CD4-positive, alpha-beta T cell treated with Interleukin-15 for 4 hours (primary cell): ENCODE data around the gene NSG2.

Source experiments
- DNase-seq: peaks from one replicate; pipeline ENCODE4 v3.0.0-alpha.2; 2020; ENCODE audit warnings: low spot score

The NSG2 gene

DNA sequence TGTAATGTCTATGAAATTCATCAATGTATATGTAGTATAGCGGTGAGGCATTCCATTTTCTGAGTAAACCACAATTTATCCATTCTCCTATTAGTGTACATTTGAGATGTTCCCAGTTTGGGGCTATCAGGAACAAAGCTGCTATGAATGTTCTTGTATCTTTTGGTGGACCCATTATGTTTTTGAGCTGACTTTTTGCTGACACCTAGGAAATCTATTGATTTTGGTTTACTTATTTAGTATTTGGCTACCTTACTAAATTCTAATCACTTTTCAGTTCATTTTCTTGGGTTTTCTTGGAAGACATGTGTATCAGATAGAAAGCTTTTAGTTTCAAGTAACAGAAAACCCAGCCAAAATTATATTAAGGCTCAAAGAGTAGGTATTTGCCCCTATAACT lies 13.7 kb downstream of the NSG2 start:
- no peak for DNase-seq

DNA sequence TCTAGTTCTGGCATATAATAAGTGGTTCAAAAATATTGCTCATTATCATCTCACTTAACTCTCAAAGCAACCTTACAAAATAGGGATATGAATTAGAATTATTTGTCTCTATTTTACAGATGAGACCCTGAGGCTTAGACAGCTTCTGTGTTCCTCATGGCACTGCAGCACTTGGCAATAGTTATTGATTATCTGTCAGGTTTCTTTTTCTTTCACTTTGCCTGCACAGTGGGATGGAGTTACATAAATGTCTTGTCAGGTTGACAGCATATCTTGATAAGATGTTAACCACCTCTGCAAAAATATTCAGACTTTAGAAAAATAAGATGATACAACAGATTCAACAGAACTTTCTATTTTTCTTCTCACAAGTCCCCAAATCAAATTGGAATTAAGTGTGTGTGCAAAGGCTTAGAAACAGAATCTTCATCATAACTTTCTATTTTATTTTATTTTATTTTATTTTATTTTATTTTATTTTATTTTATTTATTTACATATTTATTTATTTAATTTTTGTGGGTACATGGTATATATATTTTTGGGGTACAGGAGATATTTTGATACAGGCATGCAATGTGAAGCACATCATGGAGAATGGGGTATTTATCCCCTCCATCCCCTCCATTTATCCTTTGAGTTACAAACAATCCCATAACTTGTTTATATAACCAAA lies 17.7 kb downstream of the NSG2 start:
- DNase-seq: no peak

DNA sequence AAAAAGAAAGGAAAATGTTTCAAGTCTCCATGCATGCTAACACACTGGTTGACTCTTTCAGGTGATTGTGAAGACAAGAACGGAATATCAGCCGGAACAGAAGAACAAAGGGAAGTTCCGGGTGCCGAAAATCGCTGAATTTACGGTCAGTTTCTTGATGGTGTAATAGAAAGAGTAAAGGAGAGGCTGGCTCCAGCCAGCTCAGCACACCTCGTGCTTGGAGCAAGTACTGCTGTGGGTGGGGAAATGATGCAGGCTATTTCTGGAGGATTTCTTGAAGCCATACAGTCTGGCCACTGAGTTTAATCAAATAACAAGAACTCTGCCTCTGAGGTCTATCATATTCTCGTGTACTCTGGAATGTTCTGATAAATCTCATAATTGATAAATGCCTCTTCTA lies 18.7 kb downstream of the NSG2 start:
- DNase-seq: no peak

DNA sequence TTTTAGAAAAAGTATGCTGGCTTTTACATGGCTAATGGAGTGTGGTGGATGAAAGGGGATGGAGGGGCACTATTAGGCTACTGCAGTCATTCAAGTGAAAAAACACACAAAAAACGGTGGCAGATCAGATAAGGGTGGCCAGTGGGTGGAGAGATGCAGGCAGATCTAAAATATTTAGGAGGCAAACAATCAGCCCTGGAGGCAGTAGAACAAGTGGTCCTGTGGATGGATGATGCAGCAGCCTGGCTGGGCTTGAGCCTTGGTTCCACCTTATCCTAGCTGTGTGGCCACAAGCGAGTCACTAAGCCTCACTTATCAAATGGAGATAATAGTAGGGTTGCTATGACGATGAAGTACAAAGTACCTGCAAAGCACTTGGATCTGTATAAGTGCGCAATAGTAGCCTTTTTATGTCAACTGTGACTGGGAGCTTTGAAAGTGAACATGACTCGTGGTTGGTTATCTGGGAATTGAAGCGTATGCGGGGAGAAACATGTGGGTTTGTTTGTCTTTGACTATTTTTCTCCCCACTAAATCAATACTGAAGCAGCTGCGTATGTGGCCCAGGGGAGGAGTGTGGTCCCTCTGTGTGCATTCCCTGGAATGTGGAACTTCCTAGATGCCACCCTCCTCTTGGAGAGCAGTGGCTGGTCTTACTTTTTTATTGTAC lies 20.2 kb downstream of the NSG2 start:
- no peak for DNase-seq

DNA sequence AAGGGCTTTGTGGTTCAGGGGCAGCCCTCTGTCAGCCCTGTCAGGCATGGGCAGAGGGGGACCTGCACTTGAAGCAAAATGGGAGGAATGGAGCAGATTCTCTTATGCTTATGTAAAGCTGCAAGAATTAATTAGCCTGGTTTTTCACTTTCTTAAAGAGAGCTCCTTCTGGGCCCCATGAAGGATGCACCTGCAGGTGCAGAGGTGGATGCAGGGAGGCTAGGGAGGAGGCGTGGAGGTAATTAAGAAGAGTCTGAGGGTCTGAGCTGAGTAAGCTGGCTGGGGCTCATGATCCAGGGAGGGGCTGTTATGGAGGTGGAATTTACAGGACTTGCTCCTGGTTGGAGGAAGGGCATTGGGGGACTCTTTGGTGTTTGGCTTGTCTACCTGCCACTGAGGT lies 22.0 kb downstream of the NSG2 start:
- no peak for DNase-seq

DNA sequence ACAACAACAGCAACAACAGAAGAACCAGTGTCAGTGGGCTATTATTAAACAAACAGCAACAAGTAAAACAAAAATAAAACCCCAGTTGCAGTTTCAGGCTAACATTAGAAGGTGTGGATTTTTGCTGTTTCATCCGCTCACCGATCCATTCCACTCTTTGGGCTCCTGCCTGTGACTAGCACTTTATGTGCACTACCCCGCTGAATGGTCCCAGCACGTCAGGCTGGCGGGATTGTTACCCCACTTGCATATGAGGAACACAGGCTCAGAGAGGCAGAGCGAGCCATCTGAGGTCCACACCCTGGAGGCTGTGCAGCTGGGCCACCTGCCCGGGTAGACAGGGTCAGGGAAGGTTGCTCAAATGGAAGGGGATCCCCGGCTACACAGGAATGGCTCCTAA lies 26.0 kb downstream of the NSG2 start:
- no peak for DNase-seq

DNA sequence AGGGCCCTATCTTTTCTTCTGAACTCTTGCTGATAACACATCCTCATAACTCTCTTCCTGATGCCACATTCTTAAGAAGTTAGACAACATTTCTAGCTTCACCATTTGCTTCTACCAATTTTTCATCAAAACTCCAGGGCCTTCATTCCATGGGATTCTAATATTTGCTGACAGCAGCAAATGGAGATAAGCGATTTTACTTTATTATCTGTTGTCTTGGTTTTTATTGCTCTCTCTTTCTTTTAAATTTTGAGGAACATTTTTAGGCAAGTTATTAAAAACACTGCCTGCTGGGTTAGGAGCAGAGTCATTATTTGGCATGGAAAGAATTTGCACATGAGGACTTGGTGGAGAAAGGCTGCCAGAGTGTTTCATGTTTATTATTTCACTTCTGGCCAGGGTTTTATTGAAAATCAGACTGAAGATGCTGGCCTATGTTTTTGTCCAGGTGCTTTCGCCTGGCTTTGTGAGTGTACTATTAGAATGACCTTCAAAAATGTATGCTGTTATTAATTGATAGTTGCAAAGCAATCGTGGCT lies 27.7 kb downstream of the NSG2 start:
- DNase-seq: no peak

DNA sequence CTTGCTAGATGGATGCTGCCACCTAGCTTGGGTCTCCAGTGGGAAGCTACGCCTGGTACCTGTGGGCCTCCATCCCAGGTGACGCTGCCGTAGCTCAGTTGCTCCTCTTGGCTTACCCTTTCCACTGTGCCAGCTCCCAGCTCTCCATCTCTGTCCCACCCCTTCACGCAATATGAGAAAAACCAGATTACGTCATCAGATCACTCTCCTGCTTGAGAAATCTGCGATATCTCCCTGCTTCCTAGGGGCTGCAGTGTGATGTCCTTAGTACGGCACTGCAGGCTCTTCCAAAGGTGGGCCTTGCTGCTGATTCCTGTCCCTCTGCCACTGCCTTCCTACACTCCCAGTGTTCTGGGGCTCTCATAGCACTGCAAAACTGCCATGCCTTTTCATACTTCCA lies 28.9 kb downstream of the NSG2 start:
- no peak for DNase-seq

DNA sequence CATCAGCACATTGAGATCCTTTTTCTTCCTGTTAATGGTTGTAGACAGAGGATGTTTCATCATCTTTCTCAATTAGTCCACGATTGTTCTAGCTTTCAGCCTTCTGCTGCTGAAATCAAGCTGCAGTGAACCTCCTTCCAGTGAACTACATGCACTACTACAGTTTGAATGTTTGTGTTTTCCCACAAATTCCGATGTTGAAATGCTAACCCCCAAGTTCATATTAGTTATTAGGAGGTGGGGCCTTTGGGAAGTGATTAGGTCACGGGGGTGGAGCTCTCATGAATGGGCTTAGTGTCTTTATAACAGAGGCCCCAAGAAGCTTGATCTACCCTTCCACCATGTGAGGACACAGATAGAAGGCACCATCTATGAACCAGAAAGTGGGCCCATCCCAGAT lies 32.9 kb downstream of the NSG2 start:
- no peak for DNase-seq

DNA sequence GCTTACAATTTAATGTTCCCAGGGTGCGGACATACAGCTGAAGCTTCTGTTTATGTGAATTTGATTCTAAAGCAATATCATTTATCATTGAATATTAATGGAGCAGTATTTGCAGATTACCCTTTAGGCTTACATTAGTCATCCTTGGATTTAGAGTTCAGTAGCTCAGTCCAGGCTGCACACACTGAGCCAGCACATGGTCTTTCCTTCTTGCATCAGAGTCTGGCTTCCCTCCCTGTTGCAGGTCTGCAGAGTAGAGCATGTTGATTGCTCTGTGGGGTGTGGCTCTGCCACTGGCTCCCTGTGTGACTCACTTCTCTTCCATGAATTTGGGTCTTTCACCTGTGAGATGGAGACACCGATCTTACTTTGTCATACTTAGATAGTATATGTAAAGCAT lies 36.8 kb downstream of the NSG2 start:
- no peak for DNase-seq

DNA sequence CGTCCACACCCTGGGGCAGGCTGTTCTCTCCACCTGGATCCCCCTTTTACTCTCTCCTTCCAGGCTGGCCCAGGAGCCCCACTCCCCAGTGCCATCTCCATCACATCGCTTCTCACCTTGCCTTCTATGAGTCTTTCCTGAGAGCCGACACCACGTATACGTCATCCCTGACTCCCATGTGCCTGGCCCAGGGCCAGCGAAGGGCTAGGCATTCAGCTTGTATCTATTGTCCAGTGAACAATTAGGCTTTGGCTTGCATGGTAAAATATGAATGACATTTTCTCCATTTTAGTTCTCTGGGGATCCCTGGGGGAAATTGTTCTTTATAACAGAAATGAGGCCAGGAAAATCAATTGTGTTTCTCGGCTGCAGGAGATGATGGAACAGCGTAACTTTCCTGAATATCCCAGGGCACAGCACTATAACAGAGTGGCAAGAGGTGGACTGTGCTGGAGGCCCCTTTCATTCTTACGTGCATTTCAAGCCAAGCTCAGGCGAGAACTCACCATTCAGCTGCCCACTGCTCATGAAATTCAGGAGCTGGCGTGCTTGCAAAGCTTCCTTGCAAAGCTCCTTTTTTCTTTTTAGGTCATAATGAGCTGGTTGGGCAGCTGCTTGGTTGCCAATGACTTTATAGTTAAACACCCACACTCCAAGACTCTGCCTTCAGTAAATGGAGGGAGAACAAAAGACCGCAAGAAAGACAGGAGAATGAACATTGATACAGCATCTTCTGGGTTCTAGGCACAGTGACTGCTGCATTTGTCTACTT lies 37.7 kb downstream of the NSG2 start:
- no peak for DNase-seq

DNA sequence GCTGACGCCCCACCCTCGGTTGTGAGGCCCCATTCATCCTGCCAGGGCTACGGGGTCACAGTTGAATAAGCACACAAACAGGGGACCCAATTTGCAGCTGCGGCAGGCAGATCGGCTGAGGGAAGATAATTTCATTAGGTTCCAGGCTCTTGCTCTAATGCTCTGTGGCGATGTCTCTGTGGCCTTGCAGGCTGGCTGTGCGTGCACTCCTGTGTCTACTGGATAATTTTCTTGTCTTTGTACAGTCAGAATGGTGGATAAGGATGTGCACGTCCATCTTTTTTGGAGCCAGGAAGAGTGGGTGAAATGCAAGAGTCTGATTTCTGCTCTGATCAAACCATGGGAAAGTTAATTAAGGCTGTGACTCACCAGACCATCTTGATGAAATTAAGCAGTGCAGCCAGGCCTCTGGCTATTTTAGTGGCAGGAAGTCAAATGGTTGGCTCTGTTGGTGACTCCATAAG lies 39.2 kb downstream of the NSG2 start:
- DNase-seq: no peak

DNA sequence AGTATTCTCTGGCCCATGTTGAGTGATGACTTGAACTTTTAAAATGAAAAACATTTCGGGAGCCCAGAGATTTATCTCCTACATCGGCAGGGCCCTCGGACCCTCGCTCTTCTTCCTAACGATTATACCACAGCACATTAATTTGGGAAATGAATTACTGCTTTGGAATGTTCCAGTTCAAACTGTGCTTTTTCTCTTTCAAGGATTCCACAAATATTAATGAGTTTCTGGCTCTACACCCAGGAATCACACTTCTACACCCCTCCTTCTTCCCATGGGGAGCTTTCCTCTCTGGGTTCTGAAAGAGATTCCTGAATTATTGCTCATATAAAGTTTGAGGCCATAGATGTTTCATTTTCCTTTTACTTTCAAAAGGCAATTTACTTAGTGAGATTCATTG lies 41.2 kb downstream of the NSG2 start:
- DNase-seq: no peak

DNA sequence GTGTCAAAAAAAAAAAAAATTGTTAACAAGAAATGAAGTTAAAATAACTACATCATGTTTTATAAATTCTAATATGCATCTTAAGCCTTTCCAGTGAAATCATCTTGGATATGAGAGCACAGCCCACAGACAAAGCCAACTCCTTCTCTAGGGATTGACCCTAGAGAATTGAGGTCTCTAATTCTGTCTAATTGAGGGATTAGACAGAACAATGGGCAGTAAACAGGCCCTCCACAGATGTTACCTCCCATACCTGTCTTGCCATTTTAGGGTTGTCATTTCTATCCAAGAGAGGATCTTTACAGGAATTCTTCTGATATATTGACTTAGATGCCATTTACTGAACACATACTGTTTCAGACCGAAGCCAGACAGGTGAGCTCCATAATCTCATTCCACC lies 42.3 kb downstream of the NSG2 start:
- no peak for DNase-seq

DNA sequence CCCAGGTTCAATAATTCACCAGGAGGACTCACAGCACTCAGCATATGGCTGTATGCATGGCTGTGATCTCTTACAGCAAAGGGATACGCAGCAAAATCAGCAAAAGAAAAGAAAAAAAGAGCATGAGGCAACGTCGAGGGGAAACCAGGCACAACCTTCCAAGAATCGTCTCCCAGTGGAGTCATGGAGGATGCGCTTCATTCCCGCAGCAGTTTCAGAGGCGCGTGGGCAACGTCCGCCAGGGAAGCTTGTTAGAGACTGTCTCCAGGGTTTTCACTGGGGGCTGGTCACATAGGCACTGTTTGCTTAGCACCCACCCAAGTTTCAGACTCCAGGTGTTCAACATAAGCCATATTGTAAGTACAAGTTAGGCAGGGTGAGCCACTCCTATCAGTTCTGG lies 44.6 kb downstream of the NSG2 start:
- no peak for DNase-seq

DNA sequence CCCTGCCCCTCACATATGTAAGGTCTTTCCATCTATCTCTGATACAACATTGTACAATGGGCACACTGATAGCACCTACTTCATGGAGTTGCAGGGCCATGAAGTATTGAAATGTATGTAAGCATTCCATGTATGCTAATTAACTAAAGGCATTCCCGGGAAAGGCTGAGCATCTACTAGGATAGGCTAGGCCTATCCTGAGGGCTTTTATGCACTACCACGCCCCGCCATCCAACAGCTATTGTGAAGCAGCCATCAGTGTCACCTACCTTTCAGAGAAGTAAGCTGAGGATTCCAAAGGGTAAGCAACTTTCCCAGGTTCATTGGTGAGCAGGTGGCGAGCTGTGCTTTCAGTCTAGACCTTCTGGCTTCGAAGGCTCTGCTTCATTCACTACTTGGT lies 47.6 kb downstream of the NSG2 start:
- no peak for DNase-seq

DNA sequence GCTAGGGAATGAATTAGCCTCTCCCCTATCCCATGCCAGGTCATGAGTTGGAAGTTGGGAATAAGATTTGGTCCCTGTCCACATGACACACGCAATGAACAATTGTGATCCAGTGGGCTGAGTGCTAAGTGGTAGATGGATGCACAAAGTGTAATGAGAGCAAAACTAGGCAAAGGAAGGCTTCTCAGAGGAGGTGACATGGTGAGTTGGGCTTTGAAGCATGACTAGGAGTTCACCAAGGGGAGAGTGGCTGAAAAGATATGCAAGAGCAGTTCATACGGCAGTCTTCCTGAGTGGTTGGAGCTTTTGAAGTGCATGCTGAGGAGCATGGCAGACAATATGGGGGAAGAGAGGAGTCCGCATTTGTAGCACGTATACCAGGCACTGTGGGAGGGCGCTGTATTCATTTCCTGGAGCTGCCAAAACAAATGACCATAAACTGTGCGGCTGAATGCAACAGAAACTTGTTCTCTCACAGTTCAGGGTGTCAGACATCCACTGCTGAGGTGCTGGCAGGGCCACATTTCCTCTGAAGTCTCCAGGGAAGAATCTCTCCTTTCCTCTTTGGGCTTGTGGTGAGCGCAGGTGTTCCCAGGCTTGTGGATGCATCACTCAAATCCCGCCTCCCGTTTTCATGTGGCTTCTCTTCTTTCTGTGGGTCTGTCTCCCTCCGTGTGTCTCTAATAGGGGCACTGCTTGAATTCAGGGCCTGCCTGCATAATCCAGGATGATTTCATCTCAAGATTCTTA lies 49.5 kb downstream of the NSG2 start:
- DNase-seq: no peak

DNA sequence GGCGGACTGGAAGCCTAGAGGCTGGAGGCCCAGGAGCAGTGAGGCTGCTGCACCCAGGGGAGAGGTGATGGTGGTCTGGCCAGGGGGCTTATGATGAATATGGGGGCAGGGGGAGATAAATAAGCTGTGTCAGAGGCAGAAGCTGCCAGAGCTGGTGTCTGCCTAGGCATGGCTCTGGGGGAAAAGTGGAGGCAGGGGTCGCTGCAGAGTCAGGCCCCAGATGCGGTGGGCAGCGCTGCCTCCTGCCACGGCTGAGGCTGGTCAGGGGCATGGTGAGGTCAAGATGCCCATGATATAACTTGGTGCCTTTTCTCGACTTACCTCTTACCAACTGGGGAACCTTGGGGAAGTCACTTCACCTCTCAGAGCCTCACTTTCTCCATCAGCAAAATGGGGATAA lies 51.1 kb downstream of the NSG2 start:
- no peak for DNase-seq

DNA sequence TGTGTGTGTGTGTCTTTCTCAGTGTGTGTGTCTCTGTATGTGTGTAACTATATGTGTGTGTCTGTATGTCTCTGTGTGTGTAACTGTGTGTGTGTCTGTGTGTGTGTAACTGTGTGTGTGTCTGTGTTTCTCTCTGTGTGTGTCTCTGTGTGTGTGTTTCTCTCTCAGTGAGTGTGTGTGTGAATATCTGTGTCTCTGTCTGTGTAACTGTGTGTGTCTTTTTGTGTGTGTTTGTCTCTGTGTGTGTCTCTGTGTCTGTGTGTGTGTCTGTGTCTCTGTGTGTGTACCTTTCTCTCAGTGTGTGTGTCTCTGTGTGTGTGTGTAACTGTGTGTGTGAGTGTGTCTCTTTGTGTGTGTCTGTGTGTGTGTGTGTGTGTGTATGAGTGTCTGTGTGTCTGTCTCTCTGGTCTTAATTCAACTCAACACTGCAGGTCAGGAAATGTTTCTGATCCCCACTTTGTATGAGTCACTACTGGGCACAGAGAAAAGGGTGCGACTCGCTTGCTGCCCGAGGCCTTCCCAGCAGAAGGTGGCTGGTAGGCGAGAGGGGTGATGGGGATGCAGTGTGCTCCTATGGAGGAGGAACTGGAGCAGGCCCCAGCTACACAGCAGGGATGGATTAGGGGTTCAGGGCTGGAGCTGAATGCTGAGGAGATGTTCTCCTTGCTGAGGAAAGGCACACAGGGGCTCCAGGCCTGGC lies 52.1 kb downstream of the NSG2 start:
- DNase-seq: no peak

DNA sequence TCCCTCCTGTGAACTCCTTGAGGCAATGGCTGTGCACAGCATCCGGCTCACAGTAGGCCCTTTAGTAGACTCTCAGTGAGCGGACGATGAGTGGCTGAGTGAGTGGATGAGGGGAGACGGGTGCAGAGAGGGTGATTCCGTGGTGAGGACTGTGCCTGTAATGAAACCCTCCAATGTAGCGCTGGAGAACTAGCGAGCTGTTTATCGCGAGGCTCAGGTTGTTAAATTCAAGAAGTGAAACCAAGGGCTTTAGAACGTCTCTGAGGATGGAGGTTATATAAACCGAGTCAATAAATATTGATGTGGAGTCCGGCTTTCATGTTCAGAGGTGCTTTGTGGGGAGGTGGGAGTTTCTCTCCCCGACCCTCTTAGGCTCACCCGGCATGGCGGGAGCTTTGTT lies 53.2 kb downstream of the NSG2 start:
- DNase-seq: no peak

DNA sequence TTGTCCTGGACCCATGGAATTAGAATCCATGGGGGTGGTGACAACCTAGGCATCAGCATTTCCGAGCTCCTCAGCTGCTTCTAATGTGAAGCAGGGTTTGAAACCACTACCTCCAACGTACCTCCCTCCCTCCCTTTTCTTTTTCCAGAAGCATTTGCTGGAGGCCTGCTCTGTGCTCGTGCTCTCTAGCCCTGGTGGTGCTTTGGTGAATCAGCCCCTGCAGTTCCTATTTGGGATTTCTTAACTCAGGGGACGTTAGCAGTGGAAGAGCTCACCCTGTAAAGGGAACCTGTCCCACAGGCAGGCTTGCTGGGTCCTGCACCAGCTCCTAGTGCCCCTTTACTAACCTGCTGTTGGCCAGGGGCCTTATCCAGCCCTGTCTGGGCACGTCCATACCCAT lies 55.0 kb downstream of the NSG2 start:
- no peak for DNase-seq
